GM10847 (cell line): Measurements from ENCODE around the gene PRKCA.

Experiments used
- POLR2A ChIP-seq: IDR thresholded peaks from 2 replicates; pipeline ENCODE4 v1.6.1; 2011; ENCODE audit not compliant: insufficient read length; ENCODE audit errors: extremely low read depth

PRKCA gene

DNA sequence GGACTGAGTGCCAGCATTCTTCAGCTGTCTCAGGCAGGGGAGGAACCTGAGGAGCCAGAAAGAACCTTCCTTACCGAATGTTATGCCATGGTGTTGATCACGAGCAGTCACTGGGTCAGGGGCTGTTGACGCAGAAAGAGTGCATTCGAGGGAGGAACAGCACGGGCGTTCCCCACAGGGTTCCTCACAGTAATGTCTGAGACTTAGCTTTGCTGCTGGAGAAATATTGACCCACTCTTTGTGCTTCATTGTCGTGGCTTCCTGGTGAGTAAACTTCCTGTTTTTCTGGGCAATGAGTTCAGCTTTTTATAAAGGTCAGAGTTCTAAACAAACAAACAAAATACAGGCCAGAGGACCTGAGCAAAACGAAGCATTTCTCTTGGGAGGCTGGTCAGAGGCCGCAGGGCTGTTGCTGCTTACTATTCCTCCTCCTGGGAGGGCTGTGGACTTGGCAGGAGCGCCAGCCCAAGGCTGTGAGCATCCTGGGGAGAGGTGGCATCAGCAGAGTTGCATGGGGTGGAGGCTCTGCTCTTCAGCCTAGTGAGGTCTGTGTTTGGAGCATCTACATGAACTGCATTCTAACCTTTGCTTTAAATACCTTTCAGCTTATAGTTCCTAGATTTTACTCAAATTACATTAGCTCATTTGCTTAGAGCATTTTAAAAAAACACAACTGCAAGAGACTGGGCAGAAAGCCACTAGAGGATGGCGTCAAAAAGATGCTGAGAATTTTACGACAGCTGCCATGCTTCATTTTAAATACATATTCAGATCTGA lies 389.4 kb downstream of the PRKCA start:
- no peak for TF ChIP-seq POLR2A

DNA sequence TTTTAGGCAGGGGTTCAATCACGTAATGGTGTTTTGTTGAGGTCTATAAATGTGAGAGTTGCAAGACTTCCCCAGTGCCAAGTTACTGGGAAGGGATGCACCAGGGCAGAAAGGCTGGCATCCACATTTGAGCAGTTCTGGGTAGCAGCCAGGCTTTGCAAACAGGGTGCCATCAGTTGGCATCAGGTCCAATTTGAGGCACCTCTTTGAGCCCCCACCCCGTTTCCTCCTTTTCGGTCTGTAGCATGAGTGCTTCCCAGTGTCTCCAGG lies 389.9 kb downstream of the PRKCA start:
- no peak for TF ChIP-seq POLR2A

DNA sequence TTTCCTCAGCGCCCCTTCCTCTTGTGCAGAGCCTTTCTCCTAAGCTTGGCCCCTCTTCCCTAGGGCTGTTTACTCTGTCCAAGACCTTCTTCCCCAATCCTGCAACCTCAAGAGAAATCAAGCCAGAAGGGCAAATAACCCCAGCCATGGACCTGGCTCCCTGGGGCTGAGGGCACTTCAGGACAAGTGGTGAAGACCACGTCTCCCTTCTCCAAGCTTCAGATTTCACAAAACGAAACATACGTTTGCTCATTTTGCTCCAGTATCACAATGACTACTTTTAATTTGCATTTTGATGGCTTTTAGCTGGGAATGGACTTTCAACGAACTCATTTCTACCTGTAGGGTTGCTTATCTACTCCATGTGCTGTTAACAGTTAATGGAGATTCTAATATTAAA lies 392.7 kb downstream of the PRKCA start:
- TF ChIP-seq POLR2A: no peak

DNA sequence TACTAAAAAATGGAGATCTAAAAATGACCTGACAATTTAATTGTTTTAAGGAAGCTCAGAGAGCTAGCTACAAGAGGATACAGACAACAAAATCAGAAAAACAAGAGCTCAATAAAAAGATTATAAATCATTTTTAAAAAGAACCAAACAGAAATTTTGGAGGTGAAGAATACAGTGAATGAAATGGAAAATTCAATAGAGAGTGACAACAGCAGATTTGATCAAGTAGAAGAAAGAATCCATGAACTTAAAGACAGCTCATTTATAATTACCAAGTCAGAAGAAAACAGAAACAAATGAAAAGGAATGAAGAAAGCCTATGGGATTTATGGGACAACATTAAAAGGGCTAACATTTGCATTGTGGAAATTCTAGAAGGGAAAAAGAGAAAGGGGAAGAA lies 395.9 kb downstream of the PRKCA start:
- no peak for TF ChIP-seq POLR2A

DNA sequence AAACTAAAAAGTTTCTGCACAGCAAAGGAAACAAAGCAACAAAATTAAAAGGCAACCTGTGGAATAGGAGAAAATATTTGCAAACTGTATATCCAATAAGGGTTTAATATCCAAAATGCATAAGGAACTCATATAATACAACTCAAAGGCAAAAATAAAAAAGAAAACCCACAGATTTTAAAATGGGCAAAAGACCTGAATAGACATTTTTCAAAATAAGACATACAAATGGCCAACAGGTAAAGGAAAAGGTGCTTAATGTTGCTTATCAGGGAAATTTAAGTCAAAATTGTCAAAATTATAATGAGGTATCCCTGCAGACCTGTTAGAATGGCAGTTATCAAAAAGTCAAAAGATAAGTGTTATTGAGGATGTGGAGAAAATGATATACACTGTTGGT lies 399.0 kb downstream of the PRKCA start:
- no peak for TF ChIP-seq POLR2A

DNA sequence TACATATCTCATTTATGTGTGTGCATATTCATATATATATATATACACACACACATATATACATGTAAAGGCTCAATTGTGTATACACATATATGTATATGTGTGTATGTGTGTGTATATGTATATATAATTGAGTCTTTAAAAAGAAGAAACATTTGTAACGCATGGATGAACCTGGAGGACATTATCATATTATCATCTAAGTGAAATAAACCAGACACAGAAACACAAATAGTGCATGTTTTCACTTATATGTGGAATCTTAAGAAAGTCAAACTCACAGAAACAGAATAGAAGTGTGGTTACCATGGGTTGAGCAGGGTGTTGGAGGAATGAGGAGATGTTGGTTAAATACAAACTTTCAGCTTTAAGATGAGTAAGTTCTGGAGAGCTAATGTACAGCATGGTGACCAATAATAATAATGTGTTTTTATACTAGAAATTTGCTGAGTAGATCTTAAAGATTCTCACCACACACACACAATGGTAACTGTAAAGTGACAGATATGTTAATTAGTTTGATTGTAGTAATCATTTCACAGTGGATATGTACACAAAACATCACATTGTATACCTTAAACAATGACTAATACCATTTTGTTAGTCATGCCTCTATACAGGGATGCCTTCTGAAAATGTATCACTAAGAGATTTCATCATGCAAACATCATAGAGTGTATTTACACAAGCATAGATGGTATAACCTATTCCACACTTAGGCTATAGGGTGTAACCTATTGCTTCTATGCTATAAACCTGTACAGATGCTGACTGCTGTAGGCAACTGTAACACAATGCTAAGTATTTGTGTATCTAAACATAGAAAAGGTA lies 399.9 kb downstream of the PRKCA start:
- no peak for TF ChIP-seq POLR2A

DNA sequence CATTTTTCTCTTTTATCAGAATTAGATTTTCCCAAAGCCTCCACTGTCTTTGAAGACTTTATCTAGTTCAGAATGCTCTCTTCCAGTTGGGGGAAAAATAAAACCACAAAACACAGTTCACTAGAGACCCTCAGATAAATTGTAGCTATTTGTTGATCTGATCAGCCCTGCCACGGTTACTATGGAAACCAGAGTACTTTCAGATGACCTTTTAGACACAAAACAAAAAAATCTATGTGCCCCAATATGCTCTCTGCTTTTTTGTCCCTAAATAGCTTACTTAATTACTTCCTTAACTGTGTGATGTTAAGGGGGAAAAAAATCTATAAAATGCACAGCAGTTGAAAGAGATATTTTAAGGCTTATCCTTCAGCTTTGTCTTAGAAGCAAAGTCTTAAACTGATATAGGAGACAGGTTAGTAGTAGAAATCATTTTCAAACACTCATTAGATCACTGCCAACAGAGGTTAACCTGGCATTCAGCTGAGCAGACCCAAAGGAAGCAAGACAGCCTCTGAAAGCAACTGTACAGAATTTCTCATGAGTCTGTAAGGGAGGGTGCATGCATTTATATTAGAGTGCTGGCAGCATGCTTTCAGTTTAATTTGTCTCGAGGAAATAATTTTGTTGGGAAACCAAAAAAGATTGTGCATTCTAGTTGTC lies 402.6 kb downstream of the PRKCA start:
- TF ChIP-seq POLR2A: no peak

DNA sequence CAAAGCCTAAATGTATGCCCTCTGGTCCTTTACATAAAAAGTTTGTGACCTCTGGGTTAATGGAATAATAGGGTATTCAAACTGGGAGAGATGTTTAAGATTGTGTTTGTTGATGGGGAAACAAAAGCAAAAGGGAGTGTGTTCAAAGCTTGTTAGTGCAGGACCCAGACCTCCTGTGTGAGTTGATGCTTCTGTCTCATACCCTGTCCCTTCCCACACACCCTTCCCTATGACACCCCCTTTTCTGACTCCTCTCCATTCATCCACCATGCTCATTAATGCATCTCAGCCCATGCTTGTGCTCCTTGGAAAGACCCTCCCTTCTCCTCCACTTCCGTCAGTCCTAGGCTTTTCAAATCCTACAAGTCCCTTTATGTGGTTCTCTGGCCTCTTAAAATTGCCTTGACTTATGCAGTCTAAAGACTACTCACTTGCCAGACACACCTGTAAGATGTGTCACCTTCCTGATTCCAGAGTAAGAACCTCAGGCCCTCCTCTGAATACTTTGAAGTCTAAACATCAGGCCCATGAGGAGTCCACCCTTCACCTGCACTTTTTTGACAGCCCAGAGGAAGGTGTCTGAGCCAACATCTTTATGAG lies 404.5 kb downstream of the PRKCA start:
- no peak for TF ChIP-seq POLR2A

DNA sequence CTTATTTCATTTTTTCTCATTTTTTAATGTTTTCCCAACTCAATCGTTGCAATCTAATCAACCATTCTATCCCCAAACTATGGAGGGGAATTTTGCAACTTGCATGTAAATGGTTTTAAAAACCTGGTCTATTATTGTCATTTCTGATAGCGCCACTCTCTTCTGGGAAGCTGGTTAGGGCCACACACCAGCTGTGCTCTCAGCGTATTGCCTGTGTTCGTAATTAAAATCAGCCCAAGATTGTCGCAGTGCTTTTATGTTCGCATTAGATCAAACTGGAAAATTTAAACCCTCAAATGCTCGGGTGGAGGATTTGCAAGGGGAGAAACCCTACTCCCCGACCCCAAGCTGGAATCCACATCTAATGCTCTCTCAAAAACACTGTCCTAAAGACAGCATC lies 409.0 kb downstream of the PRKCA start:
- no peak for TF ChIP-seq POLR2A

DNA sequence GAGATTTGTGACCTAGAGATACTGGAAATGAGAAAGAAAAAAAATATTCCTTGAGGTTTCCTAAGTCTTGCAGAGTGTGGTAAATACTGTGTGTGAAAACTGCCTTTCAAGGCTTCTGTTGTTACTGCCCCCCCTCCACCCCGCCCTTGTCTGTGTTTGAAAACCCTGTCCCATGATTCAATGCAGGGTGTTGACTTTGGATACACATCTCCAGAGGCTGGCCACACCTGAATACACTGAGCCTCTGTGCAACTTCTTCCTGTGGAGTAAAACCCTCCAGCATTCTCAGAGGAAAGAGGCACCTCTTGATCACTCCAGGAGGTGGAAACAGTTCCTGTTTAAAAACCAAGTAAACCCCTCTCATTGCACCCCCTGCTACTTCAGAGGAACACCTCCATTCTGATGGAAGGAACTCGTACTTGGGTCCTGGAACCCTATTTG lies 409.5 kb downstream of the PRKCA start:
- no peak for TF ChIP-seq POLR2A

DNA sequence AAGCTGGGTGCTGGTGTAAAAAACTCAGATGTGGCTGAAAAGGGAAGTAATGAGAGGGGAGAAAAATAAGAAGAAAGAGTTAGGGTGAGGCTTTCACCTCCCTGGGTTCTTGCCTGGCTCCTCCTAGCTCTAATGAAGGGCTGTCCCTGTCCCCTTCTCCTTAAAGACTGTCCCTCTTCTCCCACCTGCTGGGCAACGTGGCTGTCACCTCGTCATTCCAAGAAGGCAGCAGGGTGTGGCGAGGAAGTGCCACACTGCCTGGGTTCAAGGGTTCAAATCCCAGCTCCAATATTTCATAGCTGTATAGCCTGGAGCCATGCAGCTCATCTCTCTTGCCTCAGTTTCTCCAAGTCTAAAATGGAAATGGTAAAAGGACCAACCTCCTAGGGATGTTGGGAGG lies 410.0 kb downstream of the PRKCA start:
- no peak for TF ChIP-seq POLR2A

DNA sequence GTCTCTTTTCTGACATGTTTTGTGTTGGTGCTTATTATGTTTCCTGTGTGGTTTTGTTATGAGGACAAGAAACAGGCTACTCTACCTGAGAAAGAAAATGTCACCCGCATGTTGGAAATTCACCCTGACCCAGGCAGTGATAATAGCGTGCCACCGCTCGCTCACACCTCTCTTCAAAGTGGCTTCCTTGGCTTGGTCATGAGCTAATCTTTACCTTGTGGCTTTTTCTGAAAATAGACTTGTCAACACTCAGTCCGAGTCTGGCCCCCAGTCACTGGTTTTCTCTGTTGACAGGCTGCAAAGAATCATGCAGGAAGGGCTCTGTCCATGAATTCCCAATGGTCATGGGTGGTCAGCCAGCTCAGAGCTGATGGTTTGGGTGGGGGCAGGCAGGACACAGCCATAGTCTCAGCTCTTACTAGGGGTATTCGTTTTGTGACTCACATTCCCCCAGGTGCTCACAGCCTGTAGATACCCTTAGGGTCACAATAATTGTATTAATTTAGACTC lies 411.2 kb downstream of the PRKCA start:
- TF ChIP-seq POLR2A: no peak

DNA sequence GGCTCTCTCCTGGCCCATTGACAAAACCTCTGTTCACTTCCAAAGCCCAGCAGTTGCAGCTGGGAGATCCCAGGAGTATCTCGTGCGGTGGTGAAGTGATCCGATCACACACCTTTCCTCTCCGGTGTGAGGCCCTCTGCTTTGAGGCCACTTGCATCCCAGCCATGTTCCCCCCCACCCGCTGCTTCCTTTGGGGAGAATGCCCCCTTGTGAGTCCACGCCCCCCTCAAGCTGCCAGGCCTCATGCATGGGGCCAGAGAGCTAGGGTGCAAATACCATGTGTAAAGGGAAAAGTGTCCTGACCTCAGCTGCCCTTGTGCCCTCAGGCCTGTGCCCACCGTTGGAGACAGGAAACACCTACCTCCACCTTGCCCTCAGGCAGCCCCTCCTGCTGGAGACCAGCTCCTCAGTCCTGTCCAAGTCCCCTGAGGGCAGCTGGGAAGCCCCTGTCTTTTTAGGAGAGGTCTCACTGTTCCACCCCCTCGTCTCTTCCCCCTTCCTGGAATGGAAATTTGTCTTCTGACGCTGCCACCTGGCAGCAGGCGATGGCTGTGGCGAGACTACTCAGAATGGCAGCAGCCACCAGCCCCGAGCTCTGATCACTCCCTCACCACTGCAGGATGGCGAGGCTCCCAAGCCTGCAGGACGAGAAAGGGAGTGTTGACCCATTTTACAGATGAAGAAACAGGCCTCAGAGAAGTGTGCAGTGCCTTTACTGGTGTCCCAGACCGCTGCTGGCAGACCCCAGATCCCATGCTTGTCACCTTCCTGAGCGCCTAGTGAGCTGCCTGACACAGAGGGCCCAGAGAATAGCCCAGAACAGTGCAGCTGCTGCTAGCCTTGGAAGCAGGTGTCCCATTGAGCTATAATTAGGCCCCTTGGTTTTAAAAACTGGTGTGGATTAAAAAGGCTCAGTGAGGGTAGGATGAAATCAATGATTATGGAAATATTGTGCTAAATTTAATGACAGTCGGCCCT lies 411.9 kb downstream of the PRKCA start:
- no peak for TF ChIP-seq POLR2A

DNA sequence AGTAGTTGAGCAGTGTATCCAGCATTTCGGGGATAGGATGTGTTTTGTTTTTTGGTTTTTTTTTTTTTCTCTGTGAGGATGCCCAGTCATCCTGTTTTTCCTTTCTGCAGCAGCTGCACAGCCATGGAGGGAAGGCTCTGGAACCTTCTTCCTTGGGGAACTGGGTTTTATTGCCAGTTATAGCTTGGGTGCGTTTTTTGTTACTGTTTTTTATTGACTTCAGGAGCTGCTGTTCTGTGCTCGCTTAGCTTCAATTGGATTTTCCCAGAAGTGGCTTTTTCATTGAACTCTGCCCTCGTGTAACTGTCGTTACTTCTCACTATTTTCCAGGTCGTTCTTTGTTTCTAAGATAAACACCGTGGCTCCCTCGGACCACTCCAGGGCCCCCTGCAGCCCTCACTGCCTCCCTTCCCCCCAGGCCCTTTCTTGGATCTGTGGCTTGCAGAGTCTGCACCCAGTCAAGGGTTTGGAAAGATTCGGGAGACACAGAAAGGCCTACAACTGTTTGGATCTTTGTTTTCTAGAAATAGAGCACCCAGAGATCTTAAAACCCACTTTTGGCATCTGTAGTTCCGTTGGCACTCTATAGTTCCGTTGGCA lies 412.8 kb downstream of the PRKCA start:
- TF ChIP-seq POLR2A: no peak

DNA sequence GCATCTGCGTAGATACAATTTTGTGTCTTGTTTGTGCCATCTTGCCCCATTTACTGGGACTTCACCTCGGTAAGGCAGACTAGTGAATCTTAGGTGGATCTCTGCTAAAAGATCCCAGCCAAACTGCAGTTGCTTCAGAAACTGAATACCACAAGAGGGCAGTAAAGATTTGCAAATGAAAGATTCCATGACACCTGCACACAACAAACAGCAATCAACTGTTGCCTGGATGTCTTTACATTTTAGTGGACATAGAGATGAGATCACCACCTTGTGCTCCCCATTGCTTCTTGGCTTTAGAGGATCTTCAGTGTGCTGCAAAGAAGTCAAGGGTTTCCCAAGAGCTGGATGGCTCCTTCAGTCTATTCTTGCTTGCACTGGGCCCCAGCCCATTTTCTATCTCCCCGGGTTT lies 413.3 kb downstream of the PRKCA start:
- TF ChIP-seq POLR2A: no peak
